NCI-H2081 treated with DMSO at 0.1 percent for 48 hours (cell line): ENCODE measurements around the gene KCNQ1.

Experiments
- DNase-seq: peaks from one replicate; lab custom pipeline; 2025; lab: John Stamatoyannopoulos, UW

The KCNQ1 gene

GRCh38 chr11:2794968-2795322 lies 350.1 kb downstream of the KCNQ1 start:
- no peak for DNase-seq

- no peak for DNase-seq
Observed at GRCh38 chr11:2795491-2795991, 350.7 kb downstream of the KCNQ1 start.

- DNase-seq: no peak
Observed at GRCh38 chr11:2796091-2796490, 351.3 kb downstream of the KCNQ1 start.

- DNase-seq: no peak
Observed at GRCh38 chr11:2796508-2797113, 351.8 kb downstream of the KCNQ1 start.

- no peak for DNase-seq
Observed at GRCh38 chr11:2797121-2797711, 352.4 kb downstream of the KCNQ1 start.

- DNase-seq: no peak
Observed at GRCh38 chr11:2797741-2798361, 353.0 kb downstream of the KCNQ1 start.

- no peak for DNase-seq
Observed at GRCh38 chr11:2798951-2799761, 354.3 kb downstream of the KCNQ1 start.

GRCh38 chr11:2799881-2800654 lies 355.3 kb downstream of the KCNQ1 start:
- no peak for DNase-seq

GRCh38 chr11:2800655-2801531 lies 356.1 kb downstream of the KCNQ1 start:
- no peak for DNase-seq

GRCh38 chr11:2801711-2802388 lies 357.0 kb downstream of the KCNQ1 start:
- no peak for DNase-seq

GRCh38 chr11:2802389-2803185 lies 357.8 kb downstream of the KCNQ1 start:
- DNase-seq: no peak

GRCh38 chr11:2803186-2804091 lies 358.6 kb downstream of the KCNQ1 start:
- DNase-seq: no peak

- DNase-seq: no peak
Observed at GRCh38 chr11:2804189-2804588, 359.4 kb downstream of the KCNQ1 start.

- no peak for DNase-seq
Observed at GRCh38 chr11:2804701-2805387, 360.0 kb downstream of the KCNQ1 start.

- no peak for DNase-seq
Observed at GRCh38 chr11:2805388-2806056, 360.7 kb downstream of the KCNQ1 start.

- DNase-seq: no peak
Observed at GRCh38 chr11:2806351-2807024, 361.7 kb downstream of the KCNQ1 start.
